Subcutaneous abdominal adipose tissue (tissue), 5 donors: ENCODE results near the gene KRT84.

Source experiments
- H3K27ac ChIP-seq: one replicate; pipeline ENCODE4 v1.7.0; 2013; ENCODE audit warnings: low read depth, mild to moderate bottlenecking, inconsistent platforms, low read length, moderate library complexity
- H3K27me3 ChIP-seq, 5 donors: one replicate each; pipeline ENCODE4 v1.7.0; 2013; ENCODE audit warnings: low read length in 5 of 5, inconsistent platforms in 1 of 5; ENCODE audit not compliant: control insufficient read depth in 5 of 5, insufficient read depth in 4 of 5
- H3K36me3 ChIP-seq, 5 donors: one replicate each; pipeline ENCODE4 v1.7.0; 2013; ENCODE audit warnings: low read length in 5 of 5; ENCODE audit not compliant: control insufficient read depth in 5 of 5, insufficient read depth in 5 of 5
- H3K4me1 ChIP-seq, 5 donors: one replicate each; pipeline ENCODE4 v1.7.0; 2013; ENCODE audit warnings: low read length in 5 of 5, mild to moderate bottlenecking in 3 of 5, moderate library complexity in 1 of 5; ENCODE audit not compliant: control insufficient read depth in 5 of 5, insufficient read depth in 5 of 5
- H3K4me3 ChIP-seq, 5 donors: one replicate each; pipeline ENCODE4 v1.7.0; 2013; ENCODE audit warnings: low read length in 5 of 5, low read depth in 1 of 5
- H3K9ac ChIP-seq, 5 donors: one replicate each; pipeline ENCODE4 v1.7.0; 2013; ENCODE audit warnings: low read length in 5 of 5, mild to moderate bottlenecking in 4 of 5, moderate library complexity in 3 of 5
- H3K9me3 ChIP-seq, 5 donors: one replicate each; pipeline ENCODE4 v1.7.0; 2013; ENCODE audit warnings: low read length in 5 of 5; ENCODE audit not compliant: control insufficient read depth in 5 of 5
- donor health status: healthy.
- donor health status: healthy.
- donor health status: healthy.
- donor health status: healthy.
- donor health status: healthy.

KRT84 gene

GRCh38 chr12:52401526-52401925, 16.1 kb upstream of the KRT84 start:
- H3K9me3 ChIP-seq, result no peaks in the 10 kb centered on the region
- H3K9ac ChIP-seq, result no peak overlapping the region
- H3K36me3 ChIP-seq, result no peaks in the 10 kb centered on the region
- H3K4me3 ChIP-seq, result no peak overlapping the region
- H3K4me1 ChIP-seq, result no peaks in the 10 kb centered on the region
- H3K27ac ChIP-seq, result no peak overlapping the region
- H3K27me3 ChIP-seq, result peaks cover 0 to 18% (median 4%) of the 10 kb centered on the region in 5 donors

GRCh38 chr12:52400906-52401305, 15.5 kb upstream of the KRT84 start:
- peaks cover 0 to 21% (median 4%) of the 10 kb centered on the region in 5 donors for H3K27me3 ChIP-seq
- peaks cover 0 to 6% (median 0%) of the 10 kb centered on the region in 5 donors for H3K4me1 ChIP-seq
- no peak overlapping the region for H3K4me3 ChIP-seq
- no peaks in the 10 kb centered on the region for H3K9me3 ChIP-seq
- H3K36me3 ChIP-seq, result no peaks in the 10 kb centered on the region
- H3K9ac ChIP-seq, result no peak overlapping the region
- no peak overlapping the region for H3K27ac ChIP-seq

DNA sequence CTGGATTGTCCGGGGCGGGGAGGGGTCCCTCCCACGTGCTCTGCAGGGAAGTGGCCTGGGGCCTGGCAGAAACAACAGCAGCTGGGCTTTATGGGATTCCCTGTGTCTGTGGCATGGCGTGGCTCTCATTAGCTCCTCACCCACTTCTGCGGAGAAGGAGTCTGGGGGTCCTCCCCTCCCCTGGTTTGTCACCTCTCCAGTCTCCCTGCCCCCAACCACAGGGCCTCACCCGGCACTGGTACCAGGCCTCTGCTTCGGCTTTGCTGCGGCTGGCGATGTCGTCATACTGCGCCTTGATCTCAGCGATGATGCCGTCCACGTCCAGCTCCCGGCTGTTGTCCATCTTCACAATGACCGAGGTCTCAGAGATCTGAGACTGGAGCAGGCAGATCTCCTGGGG, 14.3 kb upstream of the KRT84 start:
- no peaks in the 10 kb centered on the region for H3K36me3 ChIP-seq
- H3K27ac ChIP-seq, result no peak overlapping the region
- peaks cover 0 to 21% (median 4%) of the 10 kb centered on the region in 5 donors for H3K27me3 ChIP-seq
- no peak overlapping the region for H3K9ac ChIP-seq
- no peak overlapping the region for H3K4me3 ChIP-seq
- H3K9me3 ChIP-seq, result no peaks in the 10 kb centered on the region
- peaks cover 0 to 8% (median 0%) of the 10 kb centered on the region in 5 donors for H3K4me1 ChIP-seq

- no peak overlapping the region for H3K4me3 ChIP-seq
- peaks cover 0 to 8% (median 0%) of the 10 kb centered on the region in 5 donors for H3K4me1 ChIP-seq
- no peak overlapping the region for H3K27ac ChIP-seq
- H3K9me3 ChIP-seq, result no peaks in the 10 kb centered on the region
- H3K9ac ChIP-seq, result no peak overlapping the region
- no peaks in the 10 kb centered on the region for H3K36me3 ChIP-seq
- H3K27me3 ChIP-seq, result peaks cover 0 to 21% (median 4%) of the 10 kb centered on the region in 5 donors
These were observed 12.7 kb upstream of the KRT84 start for GRCh38 chr12:52398176-52398575.

- Histone ChIP-seq H3K4me3 (no peak overlapping the region), H3K9ac (no peak overlapping the region), H3K27ac (no peak overlapping the region), H3K4me1 (peaks cover 0 to 10% (median under 1%) of the 10 kb centered on the region in 5 donors), H3K9me3 (no peaks in the 10 kb centered on the region), H3K27me3 (peaks cover 0 to 21% (median 4%) of the 10 kb centered on the region in 5 donors), H3K36me3 (no peaks in the 10 kb centered on the region)
These were observed 11.2 kb upstream of the KRT84 start for GRCh38 chr12:52396656-52397055.

- Histone ChIP-seq H3K9ac (no peak overlapping the region), H3K27ac (no peak overlapping the region), H3K4me1 (peaks cover 0 to 16% (median 8%) of the 10 kb centered on the region in 5 donors), H3K4me3 (no peak overlapping the region), H3K36me3 (no peaks in the 10 kb centered on the region), H3K9me3 (no peaks in the 10 kb centered on the region), H3K27me3 (peaks cover 0 to 18% (median 4%) of the 10 kb centered on the region in 5 donors)
These were observed 10.4 kb upstream of the KRT84 start for GRCh38 chr12:52395761-52396434.

GRCh38 chr12:52394836-52395405, 9.5 kb upstream of the KRT84 start:
- peaks cover 0 to 16% (median 8%) of the 10 kb centered on the region in 5 donors for H3K4me1 ChIP-seq
- no peak overlapping the region for H3K27ac ChIP-seq
- peaks cover 0 to 17% (median 2%) of the 10 kb centered on the region in 5 donors for H3K27me3 ChIP-seq
- no peak overlapping the region for H3K9ac ChIP-seq
- H3K36me3 ChIP-seq, result no peaks in the 10 kb centered on the region
- H3K4me3 ChIP-seq, result no peak overlapping the region
- H3K9me3 ChIP-seq, result no peaks in the 10 kb centered on the region

- no peak overlapping the region for H3K4me3 ChIP-seq
- no peak overlapping the region for H3K9ac ChIP-seq
- H3K4me1 ChIP-seq, result peaks cover 0 to 16% (median 8%) of the 10 kb centered on the region in 5 donors
- peaks cover 0 to 9% (median 3%) of the 10 kb centered on the region in 5 donors for H3K27me3 ChIP-seq
- H3K27ac ChIP-seq, result no peak overlapping the region
- H3K36me3 ChIP-seq, result no peaks in the 10 kb centered on the region
- H3K9me3 ChIP-seq, result no peaks in the 10 kb centered on the region
These were observed 7.1 kb upstream of the KRT84 start for GRCh38 chr12:52392465-52393007.

DNA sequence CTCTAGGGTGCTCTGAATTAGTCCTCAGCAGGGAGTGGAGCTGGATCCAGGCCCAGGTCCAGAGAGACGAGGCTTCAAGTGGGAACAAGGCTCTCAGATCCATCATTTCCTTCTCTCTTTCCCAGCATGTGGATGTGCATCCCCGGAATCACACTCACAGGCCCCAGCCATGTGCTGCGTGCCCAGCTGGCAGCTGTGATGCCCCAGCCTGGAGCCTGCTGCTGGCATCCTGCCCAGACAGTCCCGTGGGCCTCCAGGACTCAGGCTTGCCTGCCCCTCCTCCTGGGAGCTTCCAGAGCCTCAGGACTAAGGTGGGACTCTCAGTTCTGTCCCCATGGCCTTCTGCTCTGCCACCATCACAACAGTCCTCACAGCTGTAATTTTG, 6.2 kb upstream of the KRT84 start:
- no peaks in the 10 kb centered on the region for H3K36me3 ChIP-seq
- peaks cover 0 to 9% (median 3%) of the 10 kb centered on the region in 5 donors for H3K27me3 ChIP-seq
- H3K4me3 ChIP-seq, result no peak overlapping the region
- H3K9me3 ChIP-seq, result no peaks in the 10 kb centered on the region
- no peak overlapping the region for H3K27ac ChIP-seq
- no peak overlapping the region for H3K9ac ChIP-seq
- peaks cover 0 to 16% (median 8%) of the 10 kb centered on the region in 5 donors for H3K4me1 ChIP-seq
